DND-41 (cell line): ENCODE measurements around the gene PDE8A.

Experiments used
- CTCF ChIP-seq: IDR thresholded peaks from 2 replicates; pipeline ENCODE4 v1.5.1; 2012; ENCODE audit warnings: borderline replicate concordance, low read length, moderate library complexity, mild to moderate bottlenecking; ENCODE audit not compliant: poor library complexity, severe bottlenecking; ENCODE audit errors: extremely low read depth
- EZH2 ChIP-seq: IDR thresholded peaks from 3 replicates; pipeline ENCODE4 v1.6.1; 2012; ENCODE audit warnings: borderline replicate concordance, low read depth, mild to moderate bottlenecking, moderate library complexity, low read length, inconsistent platforms; ENCODE audit not compliant: severe bottlenecking

GRCh38 chr15:85007137-85007536, 25.5 kb downstream of the PDE8A start:
- TF ChIP-seq CTCF (no peak), EZH2 (no peak)
